IMR-90 (cell line): ENCODE results near the gene CANT1. TPM values are rescaled to one million over a fixed set of nuclear protein-coding genes. Genes with fewer than 3 reads are reported as not detected.

Experiments used
- ATAC-seq: fragments of 200-7000 bp; cut with Tn5 transposase; 2 replicates; pipeline ENCODE4 v1.9.1; 2020; ENCODE audit warnings: low read depth, mild to moderate bottlenecking, moderate library complexity
- BruUV-seq: library from RNA; stranded (reverse); fragments of 400-500 nt; replicated peaks from 2 replicates; lab custom pipeline; 2021; lab: Mats Ljungman, UMichigan
- CTCF ChIA-PET: fragments of 300-600 bp; formaldehyde crosslinking; extraction: SDS; loops from one replicate; lab custom pipeline; 2021; ENCODE audit warnings: antibody characterized with exemption; lab: Yijun Ruan, JAX
- POLR2A ChIA-PET: fragments of 300-600 bp; sonication (Branson Sonifier 250); formaldehyde crosslinking; loops from one replicate; lab custom pipeline; 2022; ENCODE audit warnings: antibody characterized with exemption; ENCODE audit not compliant: unreplicated experiment; lab: Charles Lee
- DNase-seq: peaks from one replicate; pipeline ENCODE4 v3.0.0; 2013
- H2AFZ ChIP-seq: replicated peaks from 2 replicates; pipeline ENCODE3; 2013; ENCODE audit warnings: low read length, mild to moderate bottlenecking; ENCODE audit not compliant: poor library complexity
- H2AK5ac ChIP-seq: 2 replicates; pipeline ENCODE4 v1.6.1; 2013; ENCODE audit warnings: low read depth, low read length, inconsistent platforms
- H2AK9ac ChIP-seq: replicated peaks from 2 replicates; pipeline ENCODE3; 2013; ENCODE audit warnings: mild to moderate bottlenecking, low read depth, low read length, moderate library complexity; ENCODE audit not compliant: poor library complexity
- H2BK120ac ChIP-seq: 2 replicates; pipeline ENCODE4 v1.6.1; 2013; ENCODE audit warnings: low read depth, low read length, inconsistent platforms
- H2BK15ac ChIP-seq: 3 replicates; pipeline ENCODE4 v1.6.1; 2013; ENCODE audit warnings: low read depth, low read length, inconsistent platforms
- H2BK20ac ChIP-seq: 2 replicates; pipeline ENCODE4 v1.6.1; 2013; ENCODE audit warnings: low read depth, mild to moderate bottlenecking, inconsistent platforms, low read length, moderate library complexity
- H2BK5ac ChIP-seq: 2 replicates; pipeline ENCODE4 v1.6.1; 2013; ENCODE audit warnings: mild to moderate bottlenecking, low read depth, low read length, inconsistent platforms; ENCODE audit not compliant: poor library complexity, severe bottlenecking
- H3K14ac ChIP-seq: replicated peaks from 2 replicates; pipeline ENCODE4 v1.6.1; 2013; ENCODE audit warnings: low read depth, low read length, inconsistent platforms
- H3K18ac ChIP-seq: 2 replicates; pipeline ENCODE4 v1.6.1; 2013; ENCODE audit warnings: low read depth, low read length, control low read depth
- H3K23ac ChIP-seq: 2 replicates; pipeline ENCODE4 v1.6.1; 2013; ENCODE audit warnings: low read depth, low read length, inconsistent platforms
- H3K27ac ChIP-seq: 2 replicates; pipeline ENCODE4 v1.5.1; 2013; ENCODE audit warnings: mild to moderate bottlenecking, control low read depth, low read length; ENCODE audit not compliant: insufficient read depth
- H3K27me3 ChIP-seq: 2 replicates; pipeline ENCODE4 v1.6.1; 2013; ENCODE audit warnings: low read length; ENCODE audit not compliant: control insufficient read depth, insufficient read depth
- H3K36me3 ChIP-seq: 2 replicates; pipeline ENCODE4 v1.6.1; 2013; ENCODE audit warnings: low read length, mixed read lengths; ENCODE audit not compliant: control insufficient read depth, insufficient read depth
- H3K4ac ChIP-seq: 2 replicates; pipeline ENCODE4 v1.6.1; 2013; ENCODE audit warnings: low read depth, low read length, inconsistent platforms
- H3K4me1 ChIP-seq: 2 replicates; pipeline ENCODE4 v1.6.1; 2013; ENCODE audit warnings: low read length, mixed read lengths; ENCODE audit not compliant: control insufficient read depth, insufficient read depth
- H3K4me2 ChIP-seq: 2 replicates; pipeline ENCODE4 v1.6.1; 2013; ENCODE audit warnings: low read depth, mild to moderate bottlenecking, control low read depth, low read length, moderate library complexity
- H3K4me3 ChIP-seq: 2 replicates; pipeline ENCODE4 v1.5.1; 2013; ENCODE audit warnings: low read depth, mild to moderate bottlenecking, control low read depth, low read length, moderate library complexity; ENCODE audit not compliant: insufficient read depth
- H3K56ac ChIP-seq: 2 replicates; pipeline ENCODE4 v1.6.1; 2013; ENCODE audit warnings: low read length, inconsistent platforms; ENCODE audit not compliant: insufficient read depth; ENCODE audit errors: extremely low read depth
- H3K79me1 ChIP-seq, 2 experiments: 2 replicates each; pipeline ENCODE4 v1.6.1; 2013; ENCODE audit warnings: low read length in 2 of 2, inconsistent platforms in 1 of 2, low read depth in 1 of 2
- H3K9ac ChIP-seq: 2 replicates; pipeline ENCODE4 v1.6.1; 2013; ENCODE audit warnings: low read depth, low read length, control low read depth
- H3K9me1 ChIP-seq: 2 replicates; pipeline ENCODE4 v1.6.1; 2013; ENCODE audit warnings: low read length, inconsistent platforms; ENCODE audit not compliant: insufficient read depth
- H3K9me3 ChIP-seq: 2 replicates; pipeline ENCODE4 v1.6.1; 2013; ENCODE audit warnings: low read length; ENCODE audit not compliant: control insufficient read depth, insufficient read depth
- H4K20me1 ChIP-seq: 2 replicates; pipeline ENCODE4 v1.6.1; 2013; ENCODE audit warnings: low read length, inconsistent platforms; ENCODE audit not compliant: insufficient read depth
- H4K5ac ChIP-seq: 2 replicates; pipeline ENCODE4 v1.6.1; 2013; ENCODE audit warnings: mild to moderate bottlenecking, low read depth, low read length, control low read depth
- H4K8ac ChIP-seq, 2 experiments: 2 replicates each; pipeline ENCODE4 v1.6.1; 2013; ENCODE audit warnings: low read depth in 2 of 2, low read length in 2 of 2, control low read depth in 1 of 2, inconsistent platforms in 1 of 2
- H4K91ac ChIP-seq: 2 replicates; pipeline ENCODE4 v1.6.1; 2013; ENCODE audit warnings: low read depth, low read length, inconsistent platforms; ENCODE audit not compliant: insufficient read depth
- BHLHE40 ChIP-seq: fragments of 150-350 bp; IDR thresholded peaks from 2 replicates; pipeline ENCODE4 v1.6.1; 2016; ENCODE audit warnings: mild to moderate bottlenecking, low read depth, low read length
- CEBPB ChIP-seq: IDR thresholded peaks from 2 replicates; pipeline ENCODE4 v1.6.1; 2012; ENCODE audit warnings: low read depth, low read length, improper control_type of control experiment
- MAFK ChIP-seq: IDR thresholded peaks from 2 replicates; pipeline ENCODE4 v1.6.1; 2012; ENCODE audit warnings: low read depth, low read length, improper control_type of control experiment
- MAZ ChIP-seq: IDR thresholded peaks from 2 replicates; pipeline ENCODE4 v1.6.1; 2012; ENCODE audit warnings: low read depth, mild to moderate bottlenecking, low read length, improper control_type of control experiment, moderate library complexity, borderline replicate concordance
- MXI1 ChIP-seq: IDR thresholded peaks from 2 replicates; pipeline ENCODE4 v1.6.1; 2012; ENCODE audit warnings: low read depth, mild to moderate bottlenecking, low read length, moderate library complexity, borderline replicate concordance
- NFE2L2 ChIP-seq: fragments of 150-350 bp; IDR thresholded peaks from 2 replicates; pipeline ENCODE4 v1.6.1; 2016; ENCODE audit warnings: low read depth, mild to moderate bottlenecking, low read length
- RAD21 ChIP-seq: IDR thresholded peaks from 2 replicates; pipeline ENCODE4 v1.6.1; 2012; ENCODE audit warnings: low read length, improper control_type of control experiment
- RCOR1 ChIP-seq: IDR thresholded peaks from 2 replicates; pipeline ENCODE4 v1.6.1; 2012; ENCODE audit warnings: mild to moderate bottlenecking, low read length, improper control_type of control experiment; ENCODE audit not compliant: insufficient replicate concordance
- SMC3 ChIP-seq: fragments of 150-350 bp; IDR thresholded peaks from 2 replicates; pipeline ENCODE4 v1.6.1; 2016; ENCODE audit warnings: low read depth, mild to moderate bottlenecking, antibody characterized with exemption, low read length, moderate library complexity
- WGBS, 2 experiments: methylation state at CpG; one replicate each; pipeline versions ENCODE4 v1.1.5 to v1.1.7; 2013; ENCODE audit warnings: missing lambda C conversion rate in 2 of 2; ENCODE audit not compliant: insufficient read length in 1 of 2; ENCODE audit errors: extremely low coverage in 2 of 2; 5-methylcytosine and 5-hydroxymethylcytosine counted together
- dilution Hi-C: fragments of 300-500 bp; cut with HindIII; formaldehyde crosslinking; loops from one replicate; pipeline ENCODE4 v1.14.3; 2018; ENCODE audit warnings: low sequenced_read_pairs; ENCODE audit not compliant: unreplicated experiment
- in situ Hi-C: fragments of 300-500 bp; cut with MboI; formaldehyde crosslinking; loops from 3 replicates; pipeline ENCODE4 v1.14.3; 2019; ENCODE audit warnings: low sequenced_read_pairs, inconsistent platforms, mixed read lengths
- intact Hi-C: fragments of 100-400 bp; cut with micrococcal nuclease; formaldehyde crosslinking; loops from 2 replicates; pipeline ENCODE4 v1.10.0; 2022
- polyA plus RNA-seq, 3 experiments: library from polyadenylated mRNA; depleted of rRNA; stranded (reverse); fragments of >200 nt; gene quantifications; 2 replicates each; pipeline ENCODE4 v1.2.3, GENCODE V29; 2012; ENCODE audit warnings: low replicate concordance in 1 of 3
- total RNA-seq: library from RNA; depleted of rRNA; stranded (reverse); fragments of >200 nt; gene quantifications from 2 replicates; pipeline ENCODE4 v1.2.3, GENCODE V29; 2012

The CANT1 gene
- total and polyA plus RNA-seq, 2 of the 4 experiments (the other 2 are of a cell fraction) = 51.8 to 73.4 TPM

DNA sequence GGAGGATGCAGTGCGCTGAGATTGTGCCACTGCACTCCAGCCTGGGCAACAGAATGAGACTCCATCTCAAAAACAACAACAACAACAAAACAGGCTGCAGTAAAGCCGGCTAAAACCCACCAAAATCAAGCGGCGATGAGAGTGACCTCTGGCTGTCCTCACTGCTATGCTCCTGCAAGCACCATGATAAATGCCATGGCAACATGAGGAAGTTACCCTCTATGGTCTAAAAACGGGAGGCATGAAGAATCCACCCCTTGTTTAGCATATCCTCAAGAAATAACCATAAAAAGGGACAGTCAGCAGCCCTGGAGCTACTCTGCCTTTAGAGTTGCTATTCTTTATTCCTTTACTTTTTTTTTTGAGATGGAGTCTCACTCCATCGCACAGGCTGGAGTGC lies 21.4 kb downstream of the CANT1 start:
- ChIA-PET CTCF (interaction anchor here (0.6 kb wide), 1 partner anchor 1267 kb away, joined by 3 read pairs; no protein-coding TSS in a partner anchor), POLR2A (no interaction called here)
- Histone ChIP-seq H2BK20ac (no peak overlapping the region), H3K27me3 (no peaks in the 10 kb centered on the region), H3K23ac (no peak overlapping the region), H3K14ac (no peak overlapping the region), H4K91ac (no peak overlapping the region), H3K9ac (no peak overlapping the region), H3K9me1 (peaks cover 4% of the 10 kb centered on the region; the same call in 1 of the 2 replicates), H2AFZ (no peak overlapping the region), H4K5ac (no peak overlapping the region), H3K4me2 (no peak overlapping the region), H3K9me3 (no peaks in the 10 kb centered on the region), H2AK5ac (peak overlapping the region; percentile 27; the same call in 1 of the 2 replicates), H3K4me3 (no peak overlapping the region), H3K79me1 (peaks cover 4 to 21% of the 10 kb centered on the region in 2 experiments), H3K4ac (no peak overlapping the region), H2BK15ac (no peak overlapping the region), H2AK9ac (no peak overlapping the region), H3K18ac (no peak overlapping the region), H2BK5ac (no peak overlapping the region), H3K36me3 (peaks cover 27% of the 10 kb centered on the region), H2BK120ac (no peak overlapping the region), H3K27ac (no peak overlapping the region), H3K56ac (no peak overlapping the region), H4K8ac (no peak overlapping the region), H4K20me1 (peaks cover 4% of the 10 kb centered on the region), H3K4me1 (peaks cover 5% of the 10 kb centered on the region)
- no peak for DNase-seq
- dilution Hi-C loops = no loop called here
- in situ Hi-C loops = no loop called here
- TF ChIP-seq SMC3 = no peak
- no peak for TF ChIP-seq MXI1
- TF ChIP-seq MAZ = no peak
- no peak for TF ChIP-seq CEBPB
- no peak for TF ChIP-seq MAFK
- TF ChIP-seq RAD21 = no peak
- no peak for TF ChIP-seq RCOR1
- no peak for TF ChIP-seq BHLHE40
- TF ChIP-seq NFE2L2 = no peak
- 83% methylated on average over 4 of the region's 6 CpGs; no CpG with 5 or more reads in 1 of the 2 experiments for WGBS, 2 experiments
- ATAC-seq = no peak
- intact Hi-C loops = no loop called here
- no TSS peak for BruUV-seq
